Activated T-helper 1 cell treated with Interleukin-2 at 50 U/mL for 16 hours (primary cell): ENCODE results near the gene SMIM30.

ENCODE experiments used
- DNase-seq: peaks from one replicate; pipeline ENCODE4 v3.0.0-alpha.2; 2020; ENCODE audit warnings: low read depth

The SMIM30 gene

GRCh38 chr7:113100121-113100603, 18.2 kb downstream of the SMIM30 start:
- no peak for DNase-seq

GRCh38 chr7:113099284-113099919, 19.0 kb downstream of the SMIM30 start:
- DNase-seq, result no peak

- DNase-seq, result no peak
Observed at GRCh38 chr7:113094517-113095249, 23.7 kb downstream of the SMIM30 start.

GRCh38 chr7:113093561-113093960, 24.8 kb downstream of the SMIM30 start:
- DNase-seq, result no peak

GRCh38 chr7:113092762-113093161, 25.6 kb downstream of the SMIM30 start:
- DNase-seq, result no peak

GRCh38 chr7:113087071-113087998, 31.0 kb downstream of the SMIM30 start:
- DNase-seq, result no peak

- DNase-seq, result no peak
Observed at GRCh38 chr7:113086431-113086888, 31.9 kb downstream of the SMIM30 start, which contains the start of gene GPR85. Gene GPR85 (minus strand): TSS chr7:113086827. CDS start chr7:113084721, 2,106 bp downstream.

- no peak for DNase-seq
Observed at GRCh38 chr7:113085781-113086390, 32.5 kb downstream of the SMIM30 start.

GRCh38 chr7:113084496-113085172, 33.7 kb downstream of the SMIM30 start:
- DNase-seq, result no peak

- DNase-seq, result no peak
Observed at GRCh38 chr7:113083816-113084495, 34.4 kb downstream of the SMIM30 start.

GRCh38 chr7:113083132-113083815, 35.1 kb downstream of the SMIM30 start:
- DNase-seq, result no peak

GRCh38 chr7:113078331-113078730, 40.0 kb downstream of the SMIM30 start:
- DNase-seq, result no peak

GRCh38 chr7:113076703-113077102, 41.7 kb downstream of the SMIM30 start:
- no peak for DNase-seq

- no peak for DNase-seq
Observed at GRCh38 chr7:113071465-113071864, 46.9 kb downstream of the SMIM30 start.
